NCI-H128 (cell line): Measurements from ENCODE around the gene SNAI3.

ENCODE experiments used
- DNase-seq: peaks from one replicate; lab custom pipeline; 2025; ENCODE audit not compliant: unreplicated experiment; lab: John Stamatoyannopoulos, UW

Gene SNAI3

GRCh38 chr16:88721815-88722755 lies 35.8 kb upstream of the SNAI3 start:
- no peak for DNase-seq

DNA sequence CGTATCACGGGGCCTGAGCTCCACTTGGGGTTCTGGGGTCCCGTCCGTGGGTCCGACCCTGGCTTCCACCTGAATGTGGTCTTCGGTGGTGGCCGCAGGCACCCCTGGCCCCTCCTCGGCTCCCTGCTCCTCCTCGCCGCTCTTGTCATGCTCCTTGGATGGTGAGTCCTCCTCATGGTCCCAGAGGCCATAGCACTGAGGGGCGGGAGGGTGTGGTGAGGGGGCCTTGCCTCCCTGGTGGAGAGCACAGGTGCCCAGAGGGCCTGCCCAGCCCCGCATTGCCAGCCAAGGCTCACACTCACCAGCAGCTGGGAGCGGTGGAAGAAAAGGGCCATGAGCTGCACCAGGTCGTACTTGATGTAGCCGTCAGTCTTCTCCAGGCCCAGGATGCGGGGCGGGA lies 34.9 kb upstream of the SNAI3 start:
- DNase-seq: no peak

GRCh38 chr16:88720396-88720970 lies 34.2 kb upstream of the SNAI3 start:
- no peak for DNase-seq

GRCh38 chr16:88719933-88720296 lies 33.6 kb upstream of the SNAI3 start:
- no peak for DNase-seq

GRCh38 chr16:88719267-88719932 lies 33.1 kb upstream of the SNAI3 start:
- no peak for DNase-seq

GRCh38 chr16:88718178-88718577 lies 31.9 kb upstream of the SNAI3 start:
- DNase-seq: no peak

DNA sequence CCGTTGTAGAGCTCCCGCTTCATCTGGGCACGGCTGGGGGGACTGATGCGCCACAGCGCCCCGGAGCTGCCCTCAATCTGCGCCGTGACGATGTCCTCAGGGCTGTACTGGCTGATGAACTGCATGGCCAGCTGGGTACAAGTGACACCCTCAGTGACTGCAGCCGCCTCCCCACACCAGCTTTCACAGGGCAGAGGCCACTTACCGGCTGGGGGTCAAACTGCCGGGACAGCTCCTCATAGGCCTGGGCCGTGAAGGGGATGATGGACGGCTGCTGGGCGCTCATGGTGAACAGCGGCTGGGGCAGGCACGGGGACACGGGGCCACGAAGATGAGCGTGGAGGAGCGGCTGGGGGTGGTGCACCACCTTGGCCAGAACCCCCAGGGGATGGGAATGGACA lies 30.3 kb upstream of the SNAI3 start:
- DNase-seq: no peak

DNA sequence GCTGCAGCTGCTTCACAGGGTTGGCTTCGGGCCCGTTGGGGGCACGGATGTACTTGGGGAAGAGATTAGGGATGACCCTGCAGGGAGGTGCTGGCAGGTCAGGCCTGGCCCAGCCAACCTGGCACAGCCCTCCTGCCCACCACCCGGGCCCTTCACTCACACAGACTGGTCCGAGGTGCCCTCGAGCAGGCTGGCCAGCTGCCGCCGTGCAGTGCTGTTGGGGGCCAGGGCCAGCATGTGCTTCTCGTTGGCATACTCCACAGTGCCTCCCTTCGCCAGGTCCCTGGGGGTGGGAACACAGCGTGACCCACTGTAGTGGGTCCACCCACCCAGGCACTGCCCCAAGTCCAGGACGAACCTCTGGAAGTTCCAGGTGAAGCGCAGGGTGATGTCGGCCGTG lies 29.9 kb upstream of the SNAI3 start:
- no peak for DNase-seq

GRCh38 chr16:88715312-88716190 lies 29.2 kb upstream of the SNAI3 start:
- DNase-seq: no peak

- DNase-seq: no peak
Measured at GRCh38 chr16:88714420-88715302, 28.4 kb upstream of the SNAI3 start.

GRCh38 chr16:88713568-88714419 lies 27.5 kb upstream of the SNAI3 start:
- DNase-seq: no peak

GRCh38 chr16:88713054-88713453 lies 26.7 kb upstream of the SNAI3 start:
- DNase-seq: no peak

GRCh38 chr16:88712362-88712979 lies 26.2 kb upstream of the SNAI3 start:
- DNase-seq: no peak

DNA sequence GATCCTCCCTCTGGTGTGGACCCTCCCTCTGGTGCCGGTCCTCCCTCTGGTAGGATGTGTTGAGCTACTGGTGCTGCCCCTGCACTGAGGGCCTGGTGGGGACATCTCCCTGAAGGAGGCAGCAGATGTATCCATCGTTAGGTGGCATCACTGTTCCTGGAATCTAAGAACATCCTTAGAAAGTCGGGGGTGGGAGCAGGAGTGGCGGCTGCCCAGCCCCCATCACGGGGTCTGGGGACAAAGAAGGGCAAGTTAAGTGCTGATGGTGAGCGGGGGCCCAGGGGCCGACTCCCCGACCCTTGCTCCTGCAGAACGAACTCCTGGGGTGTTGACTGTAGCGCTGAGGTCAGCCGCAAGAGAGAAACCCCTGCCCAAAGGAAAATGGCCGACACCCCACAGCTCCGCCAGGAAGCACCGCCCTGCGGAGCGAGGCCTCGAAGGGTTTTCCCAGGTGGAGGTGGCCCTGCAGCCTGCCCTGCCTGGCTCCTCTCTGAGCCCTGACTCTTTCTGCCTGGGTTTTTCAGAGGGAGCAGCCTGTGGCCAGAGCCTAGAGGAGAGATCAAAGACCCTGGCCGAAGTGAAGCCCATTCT lies 25.5 kb upstream of the SNAI3 start:
- no peak for DNase-seq

GRCh38 chr16:88710556-88710955 lies 24.2 kb upstream of the SNAI3 start:
- no peak for DNase-seq

- no peak for DNase-seq
Measured at GRCh38 chr16:88706965-88707826, 20.9 kb upstream of the SNAI3 start.

GRCh38 chr16:88706229-88706964 lies 20.1 kb upstream of the SNAI3 start, which contains the start of the genes CTU2 and RNF166:
TSS of gene CTU2 (plus strand) at chr16:88706503. CDS start at chr16:88706531, 28 bp downstream.
TSS of gene RNF166 (minus strand) at chr16:88706408. CDS start at chr16:88706325, 83 bp downstream.
- peak; percentile 29 for DNase-seq
